HG03378 (cell line): ENCODE results near the gene ABCA1.

ENCODE experiments used
- ATAC-seq: cut with Tn5 transposase; IDR thresholded peaks from one replicate; pipeline ENCODE4 v1.9.1; 2021; ENCODE audit warnings: mild to moderate bottlenecking, moderate library complexity; ENCODE audit not compliant: unreplicated experiment

ABCA1 gene

DNA sequence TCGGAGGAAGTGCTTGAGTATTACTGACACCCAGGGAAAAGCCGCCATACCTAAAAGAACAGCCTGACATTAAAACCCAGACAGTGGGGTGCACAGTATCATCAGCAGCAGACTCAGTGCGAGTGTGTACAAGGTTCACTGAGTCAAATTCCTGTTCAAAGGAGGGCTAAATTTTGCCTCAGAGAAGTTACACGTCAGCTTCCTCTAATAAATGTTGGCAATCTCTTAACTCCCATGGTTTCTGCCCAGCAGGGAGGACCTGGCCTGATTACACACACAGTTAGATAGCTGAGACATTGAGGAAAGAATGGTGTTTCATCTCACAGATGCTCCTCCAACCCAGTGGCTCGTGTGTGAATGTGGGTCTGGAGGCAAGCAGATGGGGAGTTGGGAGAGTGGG lies 125.8 kb downstream of the ABCA1 start:
- no peak for ATAC-seq

DNA sequence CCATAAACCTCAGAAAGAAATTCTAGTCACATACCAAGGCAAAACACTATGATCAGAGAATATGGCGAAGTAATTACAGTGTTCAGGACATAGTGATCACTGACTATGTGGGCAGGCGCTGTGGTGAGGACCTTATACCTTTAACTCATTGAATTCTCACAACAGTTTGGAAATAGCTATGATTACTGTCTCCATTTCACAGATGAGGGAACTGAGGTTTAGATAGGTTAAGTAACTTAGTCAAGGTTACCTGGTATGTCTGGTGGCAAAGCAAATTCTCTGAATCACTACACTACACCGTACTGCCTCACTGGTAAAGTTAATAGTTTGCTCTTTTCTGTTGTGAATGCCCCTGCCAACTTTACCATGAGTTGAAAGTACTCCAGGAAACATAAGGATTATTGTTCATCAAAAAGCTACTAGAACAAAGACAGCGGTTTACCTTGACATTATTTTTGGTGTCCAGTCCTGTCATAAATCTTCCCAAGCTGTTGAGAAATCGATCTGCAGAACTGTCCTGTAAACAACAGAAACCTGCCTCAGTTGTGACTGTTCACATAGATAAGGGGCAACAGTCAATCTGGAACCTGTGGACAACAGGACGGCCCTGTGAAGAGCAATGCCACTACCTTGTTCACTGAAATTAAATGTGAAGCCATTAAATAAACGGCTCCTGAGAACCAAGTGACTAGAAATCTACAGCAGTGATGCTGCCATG lies 127.7 kb downstream of the ABCA1 start:
- no peak for ATAC-seq

DNA sequence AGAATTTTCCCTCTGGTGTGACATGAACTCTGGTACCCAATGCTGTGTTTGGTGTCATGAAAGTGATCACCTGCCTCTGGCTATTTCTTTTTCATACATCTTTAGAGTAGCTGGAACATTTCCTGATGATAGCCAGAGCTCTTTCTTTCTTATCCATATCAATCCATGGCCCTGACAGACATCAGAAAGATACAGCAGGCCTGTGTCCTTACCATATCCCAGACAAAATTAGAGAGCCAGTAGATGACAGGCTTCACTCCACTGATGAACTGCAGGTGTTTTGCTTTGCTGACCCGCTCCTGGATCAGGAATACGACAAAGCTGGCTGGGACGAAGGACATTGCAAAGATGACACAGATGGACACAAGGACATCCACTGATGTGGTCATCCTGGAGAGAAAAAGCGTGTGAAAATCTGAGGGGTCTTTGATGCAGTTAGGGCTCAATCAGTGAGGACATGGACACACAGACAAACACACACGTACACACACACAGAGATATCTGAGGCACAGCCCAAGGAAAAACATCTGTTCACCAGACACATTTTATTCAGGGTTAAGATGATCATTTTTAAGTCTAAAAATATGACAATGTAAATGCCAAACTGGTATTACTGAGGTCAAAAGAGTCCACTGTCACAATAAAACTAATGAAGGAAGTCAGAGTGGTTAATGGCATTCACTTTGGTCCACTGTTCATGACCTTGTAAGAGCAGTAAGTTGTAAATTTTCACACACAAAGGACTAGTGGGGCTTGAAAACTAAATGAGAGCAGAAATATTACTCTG lies 129.6 kb downstream of the ABCA1 start:
- ATAC-seq, result no peak

DNA sequence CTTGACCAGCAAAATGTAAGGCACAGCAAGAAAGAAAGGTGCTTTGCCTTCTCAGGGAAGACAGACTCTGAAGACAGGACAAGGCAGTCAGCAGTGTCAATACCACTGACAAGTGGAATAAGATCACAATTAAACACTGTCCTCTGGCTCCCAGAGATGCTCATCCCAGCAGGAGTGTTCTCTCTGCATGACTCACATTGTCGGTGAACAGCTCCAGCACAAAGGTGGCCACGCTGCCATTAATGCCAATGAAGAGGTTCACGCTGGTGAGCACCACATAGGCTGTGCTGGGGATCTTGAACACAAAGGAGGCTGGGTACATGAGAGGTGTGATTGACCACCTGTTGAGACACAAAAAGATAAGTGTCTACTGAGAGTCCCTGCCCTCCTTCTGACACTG lies 132.1 kb downstream of the ABCA1 start:
- no peak for ATAC-seq

DNA sequence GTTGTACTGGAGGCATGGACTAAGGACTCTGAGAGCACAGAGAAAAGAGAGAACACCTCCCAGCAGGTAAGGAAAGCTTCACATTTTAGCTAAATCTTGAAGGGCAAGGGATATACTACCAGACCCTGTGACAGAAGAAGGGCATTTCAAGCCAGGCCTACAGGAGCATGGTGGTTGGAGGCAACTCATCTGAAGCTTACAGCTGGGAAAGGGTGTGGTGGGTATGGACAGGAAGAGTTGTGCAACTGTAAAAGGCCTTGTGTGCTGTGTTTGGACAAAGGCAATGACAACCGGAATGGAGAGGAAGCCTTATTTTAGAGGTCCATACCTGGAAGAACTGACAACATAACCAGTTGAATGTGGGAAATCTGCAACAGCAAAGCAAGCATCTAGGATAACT lies 132.9 kb downstream of the ABCA1 start:
- no peak for ATAC-seq

DNA sequence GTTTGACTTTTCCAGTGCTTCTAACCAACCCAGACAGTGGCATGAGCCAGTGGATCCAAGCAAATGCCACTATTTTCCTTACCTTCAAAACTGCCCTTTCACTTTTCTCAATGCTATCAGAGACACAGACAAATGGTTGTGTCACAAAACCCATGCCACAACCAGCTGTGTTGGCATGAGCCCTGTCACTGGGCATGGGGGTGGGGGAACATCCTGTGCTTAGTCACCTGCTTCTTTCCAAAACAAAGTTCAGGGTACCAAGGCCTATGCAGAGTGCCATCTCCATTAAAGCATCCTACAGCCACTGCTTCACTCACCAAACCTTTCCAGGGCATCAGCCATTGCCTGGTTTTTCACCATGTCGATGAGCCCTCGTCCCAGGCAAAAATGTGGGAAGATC lies 133.9 kb downstream of the ABCA1 start:
- no peak for ATAC-seq

DNA sequence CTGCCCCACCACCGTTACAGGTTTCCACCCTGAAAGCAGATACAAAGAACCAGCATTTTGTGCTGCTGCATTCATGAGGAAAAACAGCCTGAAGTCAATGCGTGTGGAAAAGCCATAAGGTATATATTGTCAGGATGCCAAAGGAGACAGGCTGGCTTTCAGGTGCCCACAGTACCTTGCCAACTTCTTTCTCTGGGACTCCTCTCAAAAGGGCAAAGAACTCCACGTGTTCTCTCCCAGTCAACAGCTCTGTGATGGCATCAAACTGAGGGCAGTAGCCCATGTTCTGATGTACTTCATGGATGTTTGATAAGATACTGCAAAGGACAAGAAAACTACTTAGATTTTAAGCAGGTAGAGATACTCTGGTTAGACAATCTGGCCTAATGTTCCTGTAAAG lies 139.7 kb downstream of the ABCA1 start:
- no peak for ATAC-seq

DNA sequence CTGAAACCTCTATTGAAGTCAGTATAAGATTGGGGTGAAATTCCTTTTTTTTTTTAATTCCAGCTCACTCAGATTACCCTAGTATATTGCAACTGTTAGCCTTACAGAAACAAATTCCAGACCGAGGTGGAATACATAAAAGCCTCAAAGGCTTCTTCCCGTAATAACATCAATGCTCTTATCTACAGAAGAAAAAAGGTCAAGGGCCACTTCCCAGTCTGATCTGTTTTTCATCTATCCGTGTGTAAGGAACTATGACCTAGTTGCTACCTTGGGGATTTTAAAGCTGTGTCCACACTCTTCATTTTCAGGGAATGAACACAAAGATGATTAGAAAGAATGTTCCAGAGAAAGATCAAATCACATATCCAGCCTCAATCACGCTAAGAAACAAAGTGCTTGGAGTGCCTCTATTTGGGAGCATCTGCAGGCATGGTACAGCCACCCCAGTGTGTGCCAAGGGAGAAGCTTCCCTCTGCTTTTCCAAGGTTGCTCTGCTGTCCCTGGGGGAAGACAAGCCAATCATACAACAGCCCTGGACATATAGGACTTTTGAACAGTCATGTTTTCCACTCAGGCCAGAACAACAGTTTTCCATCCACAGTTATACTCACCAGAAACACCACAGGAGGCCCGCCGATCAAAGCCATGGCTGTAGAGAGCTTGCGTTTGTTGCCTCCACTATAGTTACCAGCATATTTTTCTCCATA lies 140.5 kb downstream of the ABCA1 start:
- ATAC-seq, result no peak

DNA sequence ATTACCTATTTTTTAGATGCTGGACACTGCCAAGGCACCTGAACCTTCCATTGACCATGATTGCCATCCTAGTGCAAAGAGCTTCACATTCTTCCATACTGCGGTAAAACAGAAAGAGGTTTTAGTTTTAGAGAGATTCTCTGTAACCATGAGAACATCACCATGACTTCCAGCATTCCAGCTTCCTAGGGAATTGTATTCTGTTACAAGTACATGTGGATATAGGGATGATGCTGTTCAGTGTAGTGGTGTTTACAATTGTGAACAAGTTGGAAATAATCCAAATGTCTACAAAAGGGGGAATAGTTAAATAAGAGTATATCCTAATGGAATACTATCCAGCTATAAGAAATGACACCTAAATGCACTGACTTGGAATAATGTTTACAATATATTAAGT lies 141.7 kb downstream of the ABCA1 start:
- ATAC-seq, result no peak

DNA sequence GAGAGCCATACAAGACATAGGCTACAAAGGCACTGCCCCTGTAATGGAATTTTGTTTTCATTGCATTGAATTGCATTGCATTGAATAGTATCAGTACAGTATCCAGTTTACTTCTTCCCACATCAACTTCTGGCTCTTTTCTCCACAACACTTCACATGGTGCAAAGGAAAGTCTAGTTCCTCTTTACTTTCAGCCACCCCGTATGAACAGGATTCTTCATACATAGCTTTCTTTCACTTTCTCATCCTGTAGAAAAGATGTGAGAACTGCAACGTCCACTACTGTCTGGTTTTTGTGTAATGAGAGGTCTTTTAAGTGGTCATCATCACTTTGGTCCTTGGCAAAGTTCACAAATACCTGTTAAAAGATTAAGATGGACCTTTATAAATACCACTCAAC lies 143.9 kb downstream of the ABCA1 start:
- peak; percentile 82 for ATAC-seq

DNA sequence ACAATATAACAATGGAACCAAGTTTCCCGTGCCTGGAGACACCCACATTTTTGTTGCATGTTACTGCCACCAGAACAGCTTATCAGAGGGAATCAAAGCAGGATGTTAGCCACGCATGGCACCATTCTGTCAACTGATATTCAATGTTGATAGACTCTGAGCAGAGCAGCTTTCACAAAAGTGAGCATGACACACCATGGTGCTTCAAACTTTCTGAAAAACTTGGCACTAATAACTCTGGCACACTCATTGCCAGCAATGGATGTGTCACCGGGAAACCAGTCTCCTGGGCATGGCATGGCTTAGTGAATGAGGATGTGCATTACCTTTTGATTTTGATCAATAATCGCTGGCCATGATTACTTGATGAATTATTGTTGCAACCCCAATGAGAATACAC lies 144.4 kb downstream of the ABCA1 start:
- ATAC-seq, result no peak

DNA sequence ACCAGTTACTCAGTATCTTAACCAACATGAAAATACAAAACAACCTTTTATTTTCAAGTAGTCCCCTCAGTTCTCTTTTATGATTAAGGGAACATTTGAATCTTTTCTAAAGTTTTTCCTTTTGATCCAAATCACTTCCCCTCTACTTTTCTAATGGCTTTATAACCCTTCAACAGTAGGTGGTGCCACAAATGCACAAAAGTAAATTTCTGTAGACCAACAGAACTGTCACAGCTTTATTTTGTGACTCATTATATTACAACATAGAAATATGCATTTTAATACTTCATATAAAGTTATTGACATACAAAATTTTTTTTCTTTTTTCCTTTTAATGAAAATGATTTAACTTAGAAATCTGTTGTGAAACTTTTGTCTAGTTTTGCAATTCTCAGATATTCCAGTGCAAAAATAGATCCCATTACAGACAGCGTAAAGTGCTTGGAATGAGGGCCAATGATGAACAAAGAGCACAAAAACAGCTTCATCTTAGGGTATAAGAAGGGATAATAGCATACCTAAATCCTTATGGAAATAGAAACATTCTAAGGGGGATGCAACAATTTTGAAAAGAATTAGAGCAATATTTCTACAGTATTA lies 147.1 kb downstream of the ABCA1 start:
- peak; percentile 45 for ATAC-seq

DNA sequence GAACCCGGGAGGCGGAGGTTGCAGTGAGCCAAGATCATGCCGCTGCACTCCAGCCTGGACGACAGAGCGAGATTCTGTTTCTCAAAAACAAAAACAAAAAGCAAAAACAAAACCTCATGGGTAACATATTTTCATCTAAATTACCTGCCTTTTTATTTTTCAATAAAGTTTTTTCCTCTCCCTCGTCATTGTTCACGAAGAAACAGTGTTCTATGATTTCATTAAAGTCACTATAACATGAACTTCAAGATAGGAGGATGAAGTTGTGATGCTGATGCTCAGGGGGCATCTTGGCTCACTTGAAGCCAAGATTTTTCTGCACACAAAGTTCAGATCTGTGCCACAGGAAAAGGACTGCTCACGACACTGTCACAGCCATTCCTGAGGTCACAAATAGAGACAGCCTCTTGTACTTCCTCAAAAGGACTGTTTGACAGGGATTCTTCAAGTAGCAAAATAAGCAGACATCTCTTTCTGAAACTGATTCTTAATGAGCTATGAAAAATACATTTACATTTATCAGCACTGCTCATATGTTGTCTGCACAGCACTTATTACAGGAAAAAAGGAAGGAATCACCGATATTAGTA lies 147.9 kb downstream of the ABCA1 start:
- no peak for ATAC-seq

DNA sequence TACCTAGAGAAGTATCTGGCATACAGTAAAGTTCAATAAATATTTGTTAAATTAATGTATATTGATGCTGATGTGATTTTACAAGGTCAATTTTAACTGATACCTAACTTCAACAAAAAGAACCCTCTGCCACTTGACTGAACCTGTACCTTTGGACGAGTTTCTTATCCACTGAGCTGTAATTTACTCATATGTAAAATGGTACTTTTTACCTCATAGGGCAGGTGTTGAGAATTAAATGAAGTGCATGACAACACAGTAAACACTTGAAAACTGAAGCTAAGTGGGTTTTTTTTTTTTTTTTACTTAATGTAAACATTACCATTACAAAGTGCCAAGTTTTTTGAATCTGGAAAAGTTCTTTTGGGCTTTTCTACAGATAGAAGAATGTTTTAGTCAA lies 148.6 kb downstream of the ABCA1 start:
- no peak for ATAC-seq

DNA sequence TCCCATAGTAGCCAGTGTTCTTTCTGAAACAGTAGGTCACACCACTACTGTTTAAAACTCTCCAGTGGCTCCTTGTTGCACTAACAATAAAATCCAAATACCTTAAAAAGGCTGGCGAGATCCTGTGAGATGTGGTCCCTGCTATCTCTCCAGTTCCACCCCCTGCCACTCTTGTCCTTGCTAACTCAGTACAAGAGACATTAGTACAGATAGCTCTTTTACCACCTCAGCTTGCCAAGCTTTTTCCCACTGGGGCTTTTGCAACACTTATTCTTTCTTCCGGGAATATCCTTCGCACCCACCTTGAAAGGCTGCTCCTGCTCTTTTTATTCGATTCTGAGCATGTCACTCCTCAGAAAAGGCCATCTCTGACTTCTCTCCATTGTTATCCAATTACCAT lies 149.2 kb downstream of the ABCA1 start:
- no peak for ATAC-seq

DNA sequence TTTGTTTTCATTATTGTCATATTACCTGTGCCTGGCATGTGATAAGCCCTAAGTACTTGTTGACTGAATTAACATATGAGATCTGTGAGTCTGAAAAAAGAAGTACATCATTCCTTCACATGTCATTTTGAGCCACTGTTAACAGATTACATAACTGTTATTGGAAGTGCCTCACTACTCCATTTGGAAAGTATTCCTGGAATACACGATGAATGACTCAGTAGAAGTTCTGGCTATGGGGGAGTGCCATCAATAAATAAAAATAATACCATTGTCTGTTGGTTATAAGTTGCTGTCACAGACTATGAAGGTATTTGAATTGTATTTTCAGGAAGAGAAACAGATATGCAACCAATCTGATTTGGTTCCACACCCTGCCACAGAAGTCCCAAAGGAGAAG lies 151.2 kb downstream of the ABCA1 start:
- ATAC-seq, result no peak

DNA sequence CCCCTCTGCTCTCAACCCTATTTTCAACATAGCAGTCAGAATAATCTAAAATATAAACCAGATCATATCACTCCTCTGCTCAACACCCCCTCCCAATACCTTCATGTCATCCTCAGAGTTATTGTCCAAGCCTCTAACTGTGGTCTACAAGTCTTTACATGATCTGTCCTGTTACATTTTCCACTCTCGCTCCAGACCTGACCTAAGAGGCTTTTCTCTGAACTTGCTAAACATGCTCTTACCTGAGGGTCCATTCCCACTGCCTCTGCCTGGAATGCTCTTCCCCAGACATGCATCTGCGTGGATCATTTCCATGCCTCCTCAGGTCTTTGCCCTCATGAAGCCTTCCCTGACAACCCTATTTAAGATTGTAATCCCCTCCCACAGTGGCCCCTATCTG lies 152.0 kb downstream of the ABCA1 start:
- no peak for ATAC-seq

DNA sequence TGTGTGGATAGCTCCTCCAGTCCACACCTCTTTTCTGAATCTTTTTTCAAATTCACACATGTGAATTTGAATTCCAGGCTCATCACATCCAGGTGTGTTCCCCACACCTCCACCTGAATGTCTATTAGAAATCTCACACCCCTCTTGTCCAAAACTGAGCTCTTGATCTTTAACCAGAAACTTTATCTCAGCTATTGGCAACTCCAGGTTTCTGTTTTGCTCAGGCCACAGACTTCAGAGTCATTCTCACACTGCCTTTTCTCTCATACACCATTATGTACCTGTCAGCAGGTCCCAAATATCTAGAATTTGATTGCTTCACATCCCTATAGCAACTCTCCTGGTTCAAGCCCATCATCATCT lies 152.4 kb downstream of the ABCA1 start:
- peak; percentile 64 for ATAC-seq

DNA sequence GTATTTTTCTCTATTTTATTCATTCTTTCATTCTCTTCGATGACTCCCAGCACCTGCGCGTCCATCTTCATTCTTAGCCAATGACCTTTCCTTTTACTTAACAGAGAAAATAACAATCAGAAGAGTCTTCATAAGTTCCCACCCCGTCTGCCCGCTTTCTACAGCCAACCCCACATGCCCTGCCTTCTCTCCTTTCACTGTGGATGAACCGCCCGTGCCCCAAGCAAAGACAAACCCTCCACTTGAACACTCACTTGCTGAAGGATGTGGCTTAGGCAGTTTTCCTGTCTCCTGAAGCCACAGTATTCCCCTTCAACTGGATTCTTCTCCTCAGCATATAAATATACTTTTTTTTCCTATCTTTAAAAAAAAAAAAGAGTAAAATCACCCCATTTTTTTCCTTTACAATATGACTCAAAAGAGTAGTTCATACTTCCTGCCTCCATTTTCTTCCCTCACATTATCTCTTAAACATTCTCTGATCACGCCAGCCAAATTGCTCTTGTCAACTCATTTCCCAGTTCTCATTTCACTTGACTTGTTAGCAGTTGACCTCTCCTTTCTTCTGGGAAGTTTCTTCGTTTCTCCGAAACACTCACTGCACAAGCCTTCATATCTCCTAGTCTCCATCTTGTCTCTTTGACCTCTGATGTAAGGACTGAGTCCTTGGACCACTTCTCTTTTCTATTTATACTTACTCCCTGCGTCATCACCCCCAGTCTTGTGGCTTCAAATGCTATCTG lies 153.0 kb downstream of the ABCA1 start:
- peak; percentile 91 for ATAC-seq

DNA sequence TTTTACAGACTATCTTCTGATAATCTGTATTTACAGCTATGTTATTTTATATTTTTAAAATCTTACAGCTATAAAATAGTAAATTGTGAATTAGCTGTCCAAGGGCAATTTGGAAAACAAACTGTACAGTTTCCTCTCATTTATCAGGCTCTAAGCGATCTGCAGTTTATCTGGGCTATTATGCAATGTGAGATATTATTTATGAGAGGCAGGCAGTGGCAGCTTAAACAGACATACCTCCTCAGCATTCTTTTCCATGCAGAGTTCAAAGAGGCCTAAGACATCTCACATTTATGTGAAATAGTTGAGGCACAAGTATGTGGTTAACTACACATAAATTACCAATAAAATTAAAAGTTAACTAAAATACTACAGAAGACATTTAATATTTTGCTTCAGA lies 153.8 kb downstream of the ABCA1 start:
- no peak for ATAC-seq
